A549 treated with dexamethasone at 1 μM for 4 hours (cell line): Measurements from ENCODE around the gene OR11H1. TPM values are rescaled to one million over a fixed set of nuclear protein-coding genes. Genes with fewer than 3 reads are reported as not detected.

ENCODE experiments used
- total RNA-seq: library from RNA; stranded (reverse); fragments of 200-300 nt; extraction: Qiagen RNA extraction; gene quantifications from 5 replicates; pipeline ENCODE4 v1.2.3, GENCODE V29; 2022

OR11H1 gene
- total RNA-seq: not detected in 5 replicates

GRCh38 chr22:15527892-15528291 lies at the start of gene OR11H1:
TSS of gene OR11H1 (plus strand) at chr22:15528192. CDS start at chr22:15528192, 0 bp downstream.

Other genes starting within 250 kb of the OR11H1 start
- gene POTEH, start 161.8 kb downstream of the OR11H1 start, total RNA-seq: not detected in 5 replicates